Mammary epithelial cell (primary cell): ENCODE results near the gene LRP6.

Source experiments
- CTCF ChIP-seq, 2 donors: IDR thresholded peaks in 1 of 2; conservative IDR thresholded peaks in 1 of 2; 2 replicates each; pipeline ENCODE4 v1.5.1; 2011 to 2012; ENCODE audit warnings: inconsistent platforms in 2 of 2, low read length in 2 of 2, mild to moderate bottlenecking in 2 of 2, control low read depth in 1 of 2, low read depth in 1 of 2; ENCODE audit not compliant: insufficient read depth in 1 of 2; ENCODE audit errors: extremely low read depth in 1 of 2
- EZH2 ChIP-seq: IDR thresholded peaks from 2 replicates; pipeline ENCODE4 v1.6.1; 2012; ENCODE audit warnings: low read length, inconsistent platforms, borderline replicate concordance

- TF ChIP-seq CTCF (conservative IDR thresholded peaks at IDR 0.05 in 1 of 2, IDR thresholded peaks at IDR 0.05 in 1 of 2; ENCODE audit: extremely low read depth in 1 of 2, insufficient read depth in 1 of 2, low read depth in 1 of 2, low read length in 2 of 2) (no peak), EZH2 (no peak)
Measured at GRCh38 chr12:12083688-12084087, 183.2 kb downstream of the LRP6 start.
